ENCODE results near the gene SIT1.
A peak's percentile ranks its signal among the peaks of the same experiment; 100 is the strongest.
"Not testable (repeated sequence)": the region's sequence is repeated elsewhere in the genome, so short reads cannot be mapped to it uniquely, and the experiment has no call there.

Gene SIT1

DNA sequence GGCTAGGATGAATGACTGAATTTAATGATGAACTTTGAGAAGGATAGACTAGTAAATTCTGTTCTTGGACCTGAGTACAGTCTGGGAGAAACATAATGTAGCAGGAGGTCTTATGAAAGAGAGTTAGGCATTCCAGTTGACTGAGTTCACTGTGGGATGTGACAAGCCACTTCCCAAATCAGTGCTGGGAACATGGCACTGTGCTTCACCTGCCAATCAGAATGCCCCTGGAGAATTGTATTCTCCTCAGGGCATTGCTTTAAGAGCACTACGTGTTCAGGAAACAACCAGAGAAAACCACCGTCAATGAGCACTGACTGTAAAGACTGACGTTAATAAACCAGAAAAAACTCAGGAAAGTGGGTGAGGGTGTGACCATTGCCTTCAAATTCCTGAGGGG lies 8.6 kb upstream of the SIT1 start:
- no peak for DNase-seq

DNA sequence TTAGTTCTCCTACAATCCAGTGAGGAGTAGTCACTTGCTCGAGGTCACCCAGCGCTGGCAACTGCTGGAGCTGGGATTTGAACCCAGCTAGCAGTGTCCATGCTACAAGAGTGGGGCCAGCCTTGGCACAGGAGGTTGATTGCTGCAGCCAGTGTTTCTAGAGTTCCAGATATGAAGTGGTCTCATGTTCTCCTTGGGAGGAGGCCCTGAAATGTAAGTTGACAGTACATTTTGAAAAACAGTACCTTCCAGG lies 8.2 kb upstream of the SIT1 start:
- no peak for DNase-seq

DNA sequence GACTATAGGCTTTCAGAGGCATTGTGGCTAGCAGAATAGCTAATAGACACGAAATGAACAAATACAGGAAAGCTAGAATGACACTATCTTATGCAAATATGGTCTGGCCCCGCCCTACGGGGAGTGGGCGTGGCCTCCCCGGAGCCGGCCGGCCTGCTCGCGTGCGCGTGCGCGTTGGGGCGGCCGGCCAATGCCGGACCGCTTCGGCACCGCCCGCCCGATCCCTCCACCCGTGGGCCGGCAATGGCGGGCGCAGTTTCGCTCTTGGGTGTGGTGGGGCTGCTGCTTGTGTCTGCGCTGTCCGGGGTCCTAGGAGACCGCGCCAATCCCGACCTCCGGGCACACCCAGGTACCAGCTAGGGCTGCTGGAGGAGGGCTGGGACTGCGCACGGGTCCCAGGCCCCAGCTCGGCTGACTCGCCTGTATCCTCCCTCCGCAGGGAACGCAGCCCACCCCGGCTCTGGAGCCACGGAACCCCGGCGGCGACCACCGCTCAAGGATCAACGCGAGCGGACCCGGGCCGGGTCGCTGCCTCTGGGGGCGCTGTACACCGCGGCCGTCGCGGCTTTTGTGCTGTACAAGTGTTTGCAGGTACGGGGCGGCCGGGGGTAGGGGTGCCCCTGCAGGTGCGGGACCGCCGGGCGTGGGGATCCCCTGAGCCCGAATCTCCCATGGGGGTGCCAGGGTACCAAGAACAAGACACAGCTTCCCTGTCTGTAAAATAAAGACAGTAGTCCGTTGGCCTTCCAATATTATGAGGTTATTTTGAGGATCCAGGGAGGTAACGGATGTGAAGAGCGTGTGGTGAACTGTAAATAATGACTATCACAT lies 7.6 kb upstream of the SIT1 start, which contains the start of gene CCDC107:
CCDC107 (plus strand) TSS at position 156 of the 831 bp plus-strand sequence; CDS start at position 244, 88 bp downstream.
- peak; percentile 81 for DNase-seq

DNA sequence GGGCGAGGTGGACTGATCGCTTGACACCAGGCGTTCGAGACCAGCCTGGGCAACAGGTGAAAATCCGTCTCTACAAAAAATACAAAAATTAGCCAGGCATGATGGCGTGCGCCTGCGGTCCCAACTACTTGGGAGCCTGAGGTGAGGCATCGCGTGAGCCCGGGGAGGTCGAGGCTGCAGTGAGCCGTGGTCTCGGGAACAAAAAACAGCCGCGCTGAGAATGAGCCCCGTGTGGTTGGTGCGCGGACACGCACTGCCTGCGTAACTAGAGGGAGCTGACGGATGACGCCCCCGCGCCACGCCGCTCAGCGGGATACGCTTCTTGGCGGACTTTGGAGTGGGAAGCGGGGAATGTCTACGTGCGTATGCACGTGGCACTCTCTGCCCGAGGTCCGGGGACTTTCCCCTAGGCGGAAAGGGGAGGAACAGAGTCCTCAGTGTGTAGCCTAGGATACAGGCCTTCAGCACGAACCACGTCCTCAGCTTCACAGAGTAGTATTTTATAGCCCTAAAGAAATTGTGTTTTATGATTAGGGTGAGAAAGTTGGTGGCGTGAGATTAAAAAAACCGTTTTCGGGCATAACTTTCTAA lies 6.9 kb upstream of the SIT1 start, which contains the start of gene RMRP:
RMRP (minus strand) TSS at position 474 of the 591 bp plus-strand sequence.
- peak; percentile 96 for DNase-seq

DNA sequence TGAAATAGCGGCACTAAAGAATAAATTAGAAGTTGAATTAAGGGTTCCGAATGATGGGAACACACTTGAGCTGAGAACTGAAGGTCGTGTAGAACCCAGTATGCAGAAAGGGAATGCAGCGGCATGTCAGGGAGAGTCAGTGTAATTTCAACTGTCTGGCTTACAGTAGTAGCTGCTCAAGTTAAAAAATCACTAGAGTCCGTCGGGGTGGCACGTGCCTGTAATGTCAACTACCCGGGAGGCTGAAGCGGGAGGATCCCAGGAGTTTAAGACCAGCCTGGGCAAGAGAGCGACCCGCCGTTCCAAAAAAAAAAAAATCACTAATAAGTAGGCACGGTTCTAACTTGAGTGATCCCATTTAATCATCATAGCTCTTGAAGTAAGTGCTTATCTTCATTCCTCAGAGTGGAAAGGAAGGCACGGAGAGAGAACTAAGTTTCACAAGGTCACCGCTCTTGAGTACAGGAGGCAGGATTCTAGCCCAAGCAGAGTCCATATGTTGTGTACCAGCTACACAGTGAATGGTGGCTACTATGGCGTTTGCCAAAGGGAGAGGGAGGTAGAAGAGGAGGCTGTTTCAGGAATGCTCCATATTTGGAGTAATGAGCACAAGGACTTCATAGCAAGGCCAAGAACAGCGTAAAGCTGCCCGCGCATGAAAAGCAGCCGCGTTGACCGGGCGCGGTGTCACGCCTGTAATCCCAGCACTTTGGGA lies 6.3 kb upstream of the SIT1 start:
- no peak for DNase-seq

DNA sequence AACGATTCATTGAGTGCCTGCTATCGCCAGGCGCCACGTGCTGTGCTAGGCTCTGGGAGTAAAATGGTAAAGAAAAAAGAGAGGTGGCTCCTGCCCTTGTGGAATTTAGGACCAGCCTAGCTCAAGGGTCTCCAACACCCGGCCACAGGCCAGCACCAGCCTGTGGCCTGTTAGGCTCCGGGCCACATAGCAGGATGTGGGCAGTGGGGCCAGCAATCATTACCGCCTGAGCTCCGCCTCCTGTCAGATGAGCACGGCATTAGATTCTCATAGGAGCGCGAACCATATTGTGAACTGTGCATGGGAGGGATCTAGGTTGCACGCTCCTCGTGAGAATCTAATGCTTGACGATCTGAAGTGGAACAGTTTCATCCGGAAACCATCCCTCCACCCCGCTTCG lies 5.6 kb upstream of the SIT1 start:
- DNase-seq: no peak

DNA sequence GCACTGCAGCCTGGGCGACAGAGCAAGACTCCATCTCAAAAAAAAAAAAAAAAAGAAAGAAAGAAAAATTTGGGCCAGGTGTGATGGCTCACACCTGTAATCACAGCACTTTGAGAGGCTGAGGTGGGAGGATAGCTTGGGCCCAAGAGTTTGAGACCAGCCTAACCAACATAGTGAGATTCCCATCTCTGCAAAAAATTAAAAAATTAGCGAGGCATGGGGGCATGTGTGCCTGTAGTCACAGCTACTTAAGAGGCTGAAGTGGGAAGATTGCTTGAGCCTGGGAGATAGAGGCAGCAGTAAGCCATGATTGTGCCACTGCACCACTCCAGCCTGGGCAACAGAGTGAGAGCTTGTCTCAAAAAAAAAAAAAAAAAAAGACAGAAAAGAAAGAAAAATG lies 2.9 kb upstream of the SIT1 start:
- no peak for DNase-seq

DNA sequence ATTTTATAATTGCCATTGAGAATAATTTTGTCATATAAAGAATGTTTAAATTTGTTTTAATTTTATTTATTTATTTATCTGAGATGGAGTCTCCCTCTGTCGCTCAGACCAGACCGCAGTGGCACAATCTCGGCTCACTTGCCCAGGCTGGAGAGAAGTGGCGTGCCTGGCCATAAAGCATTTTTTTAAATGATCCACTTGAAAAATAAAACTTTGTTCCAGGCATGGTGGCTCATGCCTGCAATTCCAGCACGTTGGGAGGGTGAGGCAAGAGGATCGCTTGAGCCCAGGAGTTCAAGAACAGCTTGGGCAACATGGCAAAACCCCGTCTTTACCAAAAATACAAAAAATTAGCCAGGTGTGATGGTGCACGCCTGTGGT lies 2.1 kb upstream of the SIT1 start:
- DNase-seq: no peak

DNA sequence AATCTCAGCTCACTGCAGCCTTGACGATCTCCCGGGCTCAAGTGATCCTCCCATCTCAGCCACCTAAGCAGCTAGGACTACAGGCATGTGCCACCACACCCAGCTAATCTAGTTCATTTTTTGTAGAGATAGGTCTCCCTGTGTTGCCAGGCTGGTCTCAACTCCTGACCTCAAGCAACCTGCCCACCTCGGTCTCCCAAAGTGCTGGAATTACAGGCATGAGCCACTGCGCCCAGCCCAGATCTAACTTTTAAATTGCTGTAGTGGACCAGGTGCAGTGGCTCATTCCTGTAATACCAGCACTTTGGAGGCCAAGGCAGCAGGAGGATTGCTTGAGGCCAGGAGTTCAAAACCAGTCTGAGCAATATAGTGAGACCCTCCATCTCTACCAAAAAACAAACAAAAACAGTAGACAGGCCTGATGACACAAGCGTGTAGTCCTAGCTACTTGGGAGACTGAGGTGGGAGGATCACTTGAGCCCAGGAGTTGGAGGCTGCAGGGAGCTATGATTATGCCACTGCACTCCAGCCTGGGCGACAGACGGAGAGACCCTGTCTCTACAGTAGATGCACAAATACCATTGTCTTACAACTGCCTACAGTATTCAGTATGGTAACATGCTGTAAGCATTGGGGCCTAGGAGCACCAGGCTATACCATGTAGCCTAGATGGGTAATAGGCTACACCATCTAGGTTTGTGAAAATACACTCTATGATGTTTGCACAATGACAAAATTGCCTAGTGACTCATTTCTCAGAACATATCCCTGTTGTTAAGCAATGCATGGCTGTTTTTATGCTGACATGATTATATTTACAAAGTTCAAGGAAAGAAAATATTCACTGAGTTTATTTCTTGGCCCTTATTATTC lies 1.5 kb upstream of the SIT1 start:
- DNase-seq: no peak

DNA sequence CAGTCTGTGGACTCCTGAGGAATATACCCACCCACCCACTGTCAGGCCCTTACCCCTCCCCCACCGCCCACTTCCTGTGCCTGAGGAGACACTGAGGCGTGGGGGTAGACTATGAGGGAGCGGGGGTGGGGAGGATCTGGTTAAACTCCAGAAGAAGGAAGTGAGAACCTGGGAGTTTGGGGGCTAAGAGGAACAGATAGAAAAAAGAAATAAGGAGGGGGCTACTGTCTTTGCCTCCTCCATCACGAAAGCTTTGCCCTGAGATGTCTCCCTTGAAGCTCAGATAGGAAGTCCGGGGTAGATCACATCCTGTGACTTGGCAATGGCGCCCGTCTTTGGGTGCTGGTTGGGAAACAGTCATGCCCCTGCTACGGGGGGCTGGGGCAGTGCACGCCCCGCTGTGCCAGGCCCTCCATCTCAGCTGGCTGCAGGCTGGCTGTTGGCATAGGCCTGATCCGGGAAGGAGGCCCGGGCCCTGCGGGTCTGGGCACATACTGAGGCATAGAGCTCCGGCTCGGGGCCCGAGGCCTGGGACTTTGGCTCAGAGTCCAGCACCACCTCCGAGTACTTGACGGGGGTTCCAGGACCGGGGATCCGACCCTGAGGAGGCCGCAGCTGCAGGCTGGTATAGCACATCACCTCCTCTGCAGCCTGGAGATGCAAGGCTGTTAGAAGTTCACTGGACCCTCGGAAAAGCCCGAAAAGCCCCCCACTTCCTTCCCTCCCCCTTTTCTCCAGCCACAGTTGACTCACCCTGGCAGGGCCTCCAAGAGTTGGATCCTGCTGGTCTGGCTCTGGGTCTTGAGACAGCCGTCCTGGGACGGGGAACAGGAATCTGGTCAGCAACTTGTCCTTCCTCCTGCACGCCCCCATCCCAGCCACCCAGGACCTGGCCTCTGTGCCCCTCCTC lies 1.0 kb downstream of the SIT1 start:
- peak; percentile 45 for DNase-seq

DNA sequence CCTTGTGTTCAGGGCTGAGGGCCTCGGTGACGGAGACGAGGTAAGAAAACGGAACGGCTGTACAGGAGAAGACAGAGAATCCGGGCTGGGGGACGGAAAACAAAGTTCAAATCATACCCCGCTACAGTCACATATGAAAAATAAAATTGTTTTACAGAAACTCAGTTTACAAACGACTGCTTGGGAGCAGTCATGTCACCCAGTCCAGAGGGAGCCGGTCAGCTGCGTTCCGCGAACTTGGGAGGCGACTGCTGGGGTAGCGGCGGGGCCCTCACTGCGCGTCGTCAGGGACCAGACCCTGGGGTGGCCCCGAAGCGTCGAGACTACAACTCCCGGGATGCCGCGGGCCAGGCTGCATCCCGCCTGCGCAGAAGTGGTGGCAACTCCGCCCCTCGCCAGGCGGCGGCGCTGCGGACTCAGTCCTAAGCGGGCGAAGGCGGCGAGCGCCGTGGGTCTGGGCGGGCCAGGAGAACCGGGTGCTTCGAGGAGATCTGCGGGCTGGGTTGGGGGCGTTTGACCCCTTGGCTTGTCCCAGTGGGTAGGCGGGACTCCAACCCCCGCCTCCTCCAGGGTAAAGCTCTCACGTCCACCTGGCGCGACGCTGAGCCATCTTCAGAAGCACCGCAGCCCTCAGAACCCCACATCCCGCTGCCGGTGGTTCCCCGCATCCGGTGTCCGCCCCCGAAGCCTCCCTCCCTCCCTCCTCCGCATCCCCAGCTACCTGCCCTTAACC lies 4.0 kb downstream of the SIT1 start:
- peak; percentile 91 for DNase-seq

DNA sequence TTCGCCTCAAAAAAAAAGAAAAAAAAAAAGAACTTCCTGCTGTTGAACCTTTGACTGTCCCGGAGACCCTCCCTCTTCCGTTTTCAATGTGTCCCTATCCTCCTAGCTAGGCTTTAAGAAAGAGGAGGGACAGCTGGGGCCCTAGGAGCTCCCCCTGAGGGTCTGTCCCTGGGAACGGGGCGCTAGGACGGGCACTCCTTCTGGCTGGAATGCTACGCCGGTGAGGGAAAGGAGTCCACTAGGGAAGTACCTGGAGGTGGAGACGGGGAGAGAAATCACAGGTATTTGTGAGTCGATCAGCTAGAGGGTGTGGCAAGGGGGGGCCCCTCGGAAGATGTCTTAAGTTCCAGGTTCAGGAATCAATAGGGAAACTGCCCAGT lies 4.6 kb downstream of the SIT1 start:
- no peak for DNase-seq

DNA sequence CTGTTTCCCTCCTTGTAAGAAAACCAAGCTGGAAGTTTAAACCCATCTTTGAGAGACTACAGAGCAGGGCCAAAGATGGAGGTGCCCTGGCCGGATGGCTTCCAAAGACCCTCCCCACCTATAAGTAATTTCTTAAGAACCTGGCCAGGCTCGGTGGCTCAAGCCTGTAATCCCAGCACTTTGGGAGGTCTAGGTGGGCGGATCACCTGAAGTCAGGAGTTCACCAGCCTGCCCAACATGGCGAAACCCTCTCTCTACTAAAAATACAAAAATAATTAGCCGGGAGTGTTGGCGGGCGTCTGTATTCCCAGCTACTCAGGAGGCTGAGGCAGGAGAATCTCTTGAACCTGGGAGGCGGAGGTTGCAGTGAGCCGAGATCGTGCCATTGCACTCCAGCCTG lies 5.0 kb downstream of the SIT1 start:
- not testable (repeated sequence) for DNase-seq

DNA sequence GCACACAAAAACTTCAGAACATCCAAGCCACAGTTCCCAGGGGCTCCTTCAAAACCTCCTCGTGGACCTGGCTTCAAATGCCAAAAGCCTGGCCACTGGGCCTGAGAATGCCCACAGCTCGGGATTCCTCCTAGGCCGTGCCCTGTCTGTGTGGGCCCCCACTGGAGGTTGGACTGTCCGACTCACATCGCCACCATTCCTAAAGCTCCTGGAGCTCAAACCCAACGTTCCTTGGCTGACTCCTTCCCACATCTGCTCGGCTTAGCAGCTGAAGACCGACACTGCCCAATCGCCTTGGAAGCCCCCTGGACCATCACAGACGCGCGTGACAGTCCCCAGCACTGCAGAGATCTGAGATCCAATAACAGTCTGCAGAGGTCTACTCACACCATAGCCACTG lies 7.7 kb downstream of the SIT1 start:
- no peak for DNase-seq

DNA sequence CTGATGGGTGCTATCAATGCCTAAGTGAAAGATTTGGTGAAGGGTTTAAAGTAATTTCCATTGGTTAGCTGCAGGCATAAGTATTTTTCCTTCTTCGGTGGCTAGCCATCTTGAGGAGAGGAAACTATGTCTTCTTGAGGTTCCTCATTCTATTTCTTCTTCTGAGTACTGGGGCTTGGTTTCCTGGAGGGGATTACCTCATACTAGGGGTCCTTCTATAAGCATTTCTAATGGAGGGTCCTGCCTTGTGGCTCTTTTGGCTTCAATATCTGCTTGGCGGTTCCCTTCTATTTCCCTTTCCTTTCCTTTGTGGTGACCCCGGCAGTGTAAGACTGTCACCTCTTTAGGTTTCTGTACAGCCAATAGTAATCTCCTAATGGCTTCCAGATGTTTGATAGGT lies 9.3 kb downstream of the SIT1 start:
- not testable (repeated sequence) for DNase-seq

DNA sequence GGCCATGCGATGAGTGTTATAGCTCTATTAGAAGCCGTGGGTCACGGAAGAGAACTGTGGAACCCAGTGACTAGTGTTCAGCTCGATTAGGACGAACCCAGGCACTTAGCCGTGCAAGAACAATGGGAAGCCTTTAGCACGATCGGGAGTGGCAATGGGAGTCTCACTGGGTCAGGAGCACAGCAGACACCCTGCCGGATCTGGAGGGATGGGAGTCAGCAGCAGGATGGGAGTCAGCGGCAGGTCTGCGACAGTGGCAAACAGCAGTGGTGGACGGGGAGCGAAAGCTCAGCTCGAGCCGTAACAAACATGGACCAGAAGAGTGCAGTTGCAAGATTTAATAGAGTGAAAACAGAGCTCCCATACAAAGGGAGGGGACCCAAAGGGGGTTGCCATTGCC lies 10.3 kb downstream of the SIT1 start:
- DNase-seq: not testable (repeated sequence)

DNA sequence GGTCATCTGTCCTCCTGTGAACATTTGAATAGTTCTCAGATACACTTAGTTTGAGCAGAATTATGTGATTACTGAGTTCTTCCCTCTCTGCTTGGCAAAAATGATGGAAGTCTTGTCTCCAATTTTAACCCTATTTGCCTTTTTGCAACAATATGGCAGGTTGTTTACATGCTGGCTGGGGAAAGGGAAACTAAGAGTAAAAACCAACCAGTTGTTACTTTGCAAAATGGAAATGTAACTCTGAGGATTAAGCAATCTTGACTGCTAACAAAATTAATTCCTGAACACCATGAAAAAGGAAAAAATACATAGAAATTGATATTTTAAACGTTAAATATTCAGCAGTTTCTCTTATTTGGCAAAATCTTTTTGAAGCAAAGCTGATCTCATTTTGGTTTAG lies 11.1 kb downstream of the SIT1 start:
- DNase-seq: no peak

DNA sequence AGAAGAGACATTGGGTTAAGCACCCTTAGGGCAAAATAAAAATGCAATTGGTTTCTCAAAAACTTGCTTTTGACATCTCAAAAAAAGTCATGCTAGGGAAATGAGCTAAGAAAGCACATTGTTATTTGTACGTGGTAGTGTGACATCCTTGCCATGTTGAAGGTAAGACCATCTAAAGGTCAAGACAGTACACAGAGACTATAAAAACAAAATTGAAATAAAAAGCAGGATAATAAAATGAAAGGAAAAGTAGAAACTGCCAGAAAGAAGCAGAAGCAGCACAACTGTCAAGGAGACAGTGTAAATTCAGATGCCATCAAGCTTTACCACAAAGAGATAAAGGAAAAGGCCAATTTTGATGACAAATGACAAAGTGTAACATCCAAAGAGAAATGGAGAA lies 11.5 kb downstream of the SIT1 start:
- not testable (repeated sequence) for DNase-seq

DNA sequence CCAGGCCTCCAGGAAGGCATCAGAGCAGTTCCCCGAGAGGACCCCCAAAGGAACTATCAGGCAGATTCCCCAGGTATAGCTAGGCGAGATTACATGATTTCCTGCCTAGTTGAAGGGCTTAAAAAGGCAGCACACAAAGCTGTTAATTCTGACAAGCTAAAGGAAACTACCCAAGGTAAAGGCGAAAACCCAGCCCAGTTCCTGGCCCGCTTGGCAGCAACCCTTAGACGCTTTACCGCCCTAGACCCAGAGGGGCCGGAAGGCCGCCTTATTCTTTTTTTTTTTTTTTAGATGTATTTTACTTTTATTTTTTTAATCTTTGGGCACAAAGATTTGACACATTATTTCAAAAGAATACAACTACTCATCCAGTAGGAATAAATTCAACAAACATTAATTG lies 12.0 kb downstream of the SIT1 start:
- DNase-seq: not testable (repeated sequence)

DNA sequence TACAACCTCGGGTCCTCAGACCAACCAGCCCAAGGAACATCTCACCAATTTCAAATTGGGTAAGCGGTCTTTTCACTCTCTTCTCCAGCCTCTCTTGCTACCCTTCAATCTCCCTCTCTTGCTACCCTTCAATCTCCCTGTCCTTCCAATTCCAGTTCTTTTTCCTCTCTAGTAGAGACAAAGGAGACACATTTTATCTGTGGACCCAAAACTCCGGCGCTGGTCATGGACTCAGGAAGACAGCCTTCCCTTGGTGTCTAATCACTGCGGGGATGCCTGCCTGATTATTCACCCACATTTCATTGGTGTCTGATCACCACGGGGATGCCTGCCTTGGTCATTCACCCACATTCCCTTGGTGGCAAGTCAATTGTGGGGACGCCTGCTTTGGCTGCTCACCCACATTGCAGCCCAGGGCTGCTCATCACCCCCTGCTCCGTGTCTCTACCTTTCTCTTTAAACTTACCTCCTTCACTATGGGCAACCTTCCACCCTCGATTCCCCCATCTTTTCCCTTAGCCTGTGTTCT lies 13.2 kb downstream of the SIT1 start:
- not testable (repeated sequence) for DNase-seq

DNA sequence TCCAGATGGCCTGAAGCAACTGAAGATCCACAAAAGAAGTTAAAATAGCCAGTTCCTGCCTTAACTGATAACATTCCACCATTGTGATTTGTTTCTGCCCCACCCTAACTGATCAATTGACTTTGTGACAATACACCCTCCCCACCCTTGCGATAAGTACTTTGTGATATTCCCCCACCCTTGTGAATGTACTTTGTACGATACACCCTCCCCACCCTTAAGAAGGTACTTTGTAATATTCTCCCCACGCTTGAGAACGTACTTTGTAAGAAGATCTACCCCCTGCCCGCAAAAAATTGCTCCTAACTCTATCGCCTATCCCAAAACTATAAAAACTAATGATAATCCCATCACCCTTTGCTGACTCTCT lies 13.9 kb downstream of the SIT1 start:
- not testable (repeated sequence) for DNase-seq

Data from stimulated activated CD4-positive, alpha-beta T cell treated with anti-CD3 and anti-CD28 coated beads, Interleukin-4, amount 100 ng/mL, for 24 hours (primary cell).